Activated naive CD8-positive, alpha-beta T cell treated with anti-CD3 and anti-CD28 coated beads for 36 hours (primary cell): ENCODE measurements around the gene OOSP4A. TPM values are rescaled to one million over a fixed set of nuclear protein-coding genes. Genes with fewer than 3 reads are reported as not detected.
"Not testable (repeated sequence)": the region's sequence is repeated elsewhere in the genome, so short reads cannot be mapped to it uniquely, and the experiment has no call there.

Experiments
- DNase-seq: peaks from one replicate; pipeline ENCODE4 v3.0.0; 2021
- H3K27ac Mint-ChIP-seq: one replicate; pipeline ENCODE4 v1.8.0; 2022; ENCODE audit warnings: mild to moderate bottlenecking, moderate library complexity, mixed read lengths
- H3K27me3 Mint-ChIP-seq: one replicate; pipeline ENCODE4 v1.8.0; 2022; ENCODE audit warnings: mild to moderate bottlenecking, mixed read lengths
- H3K36me3 Mint-ChIP-seq: one replicate; pipeline ENCODE4 v1.8.0; 2021; ENCODE audit warnings: mild to moderate bottlenecking, mixed read lengths
- H3K4me1 Mint-ChIP-seq: one replicate; pipeline ENCODE4 v1.8.0; 2021; ENCODE audit warnings: mixed read lengths
- H3K4me3 Mint-ChIP-seq: one replicate; pipeline ENCODE4 v1.8.0; 2022; ENCODE audit warnings: mild to moderate bottlenecking, moderate library complexity, mixed read lengths
- H3K9me3 Mint-ChIP-seq: one replicate; pipeline ENCODE4 v1.8.0; 2022; ENCODE audit warnings: mixed read lengths
- total RNA-seq, 2 experiments: library from RNA; stranded (reverse); gene quantifications; one replicate each; pipeline ENCODE4 v1.2.3, GENCODE V29; 2021

OOSP4A gene
- total RNA-seq, 2 experiments from 2014 or later, result not detected

- Mint-ChIP-seq H3K27ac (no peak overlapping the region), H3K4me3 (no peak overlapping the region), H3K36me3 (no peaks in the 10 kb centered on the region), H3K4me1 (no peaks in the 10 kb centered on the region), H3K9me3 (no peaks in the 10 kb centered on the region), H3K27me3 (peaks cover 8% of the 10 kb centered on the region)
- DNase-seq, result no peak
Observed at GRCh38 chr11:59960502-59961381, 3.1 kb upstream of the OOSP4A start.

GRCh38 chr11:59962107-59962482 lies 1.7 kb upstream of the OOSP4A start:
- DNase-seq, result no peak
- peaks cover 3% of the 10 kb centered on the region for H3K27me3 Mint-ChIP-seq
- no peaks in the 10 kb centered on the region for H3K4me1 Mint-ChIP-seq
- H3K27ac Mint-ChIP-seq, result no peak overlapping the region
- no peaks in the 10 kb centered on the region for H3K36me3 Mint-ChIP-seq
- H3K4me3 Mint-ChIP-seq, result no peak overlapping the region
- no peaks in the 10 kb centered on the region for H3K9me3 Mint-ChIP-seq

- no peaks in the 10 kb centered on the region for H3K36me3 Mint-ChIP-seq
Observed at GRCh38 chr11:59965424-59965823, 1.6 kb downstream of the OOSP4A start.

GRCh38 chr11:59966201-59966600 lies 2.4 kb downstream of the OOSP4A start:
- H3K27ac Mint-ChIP-seq, result no peak overlapping the region
- H3K27me3 Mint-ChIP-seq, result peaks cover 3% of the 10 kb centered on the region
- H3K4me3 Mint-ChIP-seq, result no peak overlapping the region

More at GRCh38 chr11:59965424-59965823, 1.6 kb downstream of the OOSP4A start:
- H3K27me3 Mint-ChIP-seq, result peaks cover 3% of the 10 kb centered on the region
- H3K27ac Mint-ChIP-seq, result no peak overlapping the region
- no peak overlapping the region for H3K4me3 Mint-ChIP-seq
- no peak for DNase-seq
- H3K9me3 Mint-ChIP-seq, result no peaks in the 10 kb centered on the region
- H3K4me1 Mint-ChIP-seq, result no peaks in the 10 kb centered on the region

GRCh38 chr11:59967677-59968394 lies 4.0 kb downstream of the OOSP4A start:
- Mint-ChIP-seq H3K27me3 (peaks cover 9% of the 10 kb centered on the region), H3K4me3 (no peak overlapping the region), H3K9me3 (no peaks in the 10 kb centered on the region), H3K27ac (no peak overlapping the region), H3K36me3 (no peaks in the 10 kb centered on the region), H3K4me1 (no peaks in the 10 kb centered on the region)
- DNase-seq, result no peak

More at GRCh38 chr11:59966201-59966600, 2.4 kb downstream of the OOSP4A start:
- Mint-ChIP-seq H3K4me1 (no peaks in the 10 kb centered on the region), H3K9me3 (no peaks in the 10 kb centered on the region), H3K36me3 (no peaks in the 10 kb centered on the region)
- DNase-seq, result no peak

- no peak overlapping the region for H3K27ac Mint-ChIP-seq
- no peak for DNase-seq
- H3K4me3 Mint-ChIP-seq, result no peak overlapping the region
- no peaks in the 10 kb centered on the region for H3K9me3 Mint-ChIP-seq
- no peaks in the 10 kb centered on the region for H3K36me3 Mint-ChIP-seq
- H3K4me1 Mint-ChIP-seq, result no peaks in the 10 kb centered on the region
- H3K27me3 Mint-ChIP-seq, result peaks cover 12% of the 10 kb centered on the region
Observed at GRCh38 chr11:59968395-59968783, 4.6 kb downstream of the OOSP4A start.

- Mint-ChIP-seq H3K36me3 (no peaks in the 10 kb centered on the region), H3K4me3 (no peak overlapping the region), H3K9me3 (no peaks in the 10 kb centered on the region), H3K27me3 (peaks cover 9% of the 10 kb centered on the region), H3K4me1 (no peaks in the 10 kb centered on the region), H3K27ac (no peak overlapping the region)
- no peak for DNase-seq
Observed at GRCh38 chr11:59973097-59973496, 9.3 kb downstream of the OOSP4A start.

GRCh38 chr11:59981106-59981770 lies 17.4 kb downstream of the OOSP4A start:
- no peak for DNase-seq
- no peaks in the 10 kb centered on the region for H3K9me3 Mint-ChIP-seq
- no peaks in the 10 kb centered on the region for H3K36me3 Mint-ChIP-seq
- H3K27ac Mint-ChIP-seq, result no peak overlapping the region
- H3K27me3 Mint-ChIP-seq, result peaks cover 14% of the 10 kb centered on the region
- no peak overlapping the region for H3K4me3 Mint-ChIP-seq
- no peaks in the 10 kb centered on the region for H3K4me1 Mint-ChIP-seq

GRCh38 chr11:59982037-59982436 lies 18.2 kb downstream of the OOSP4A start:
- not testable (repeated sequence) for H3K4me1 Mint-ChIP-seq, DNase-seq, H3K4me3 Mint-ChIP-seq, H3K36me3 Mint-ChIP-seq, H3K27ac Mint-ChIP-seq, H3K9me3 Mint-ChIP-seq
- H3K27me3 Mint-ChIP-seq, result peaks cover 14% of the 10 kb centered on the region

GRCh38 chr11:59983212-59983611 lies 19.4 kb downstream of the OOSP4A start:
- no peak for DNase-seq
- no peaks in the 10 kb centered on the region for H3K36me3 Mint-ChIP-seq
- H3K9me3 Mint-ChIP-seq, result peaks cover 2% of the 10 kb centered on the region
- no peak overlapping the region for H3K4me3 Mint-ChIP-seq
- no peak overlapping the region for H3K27ac Mint-ChIP-seq
- H3K27me3 Mint-ChIP-seq, result peaks cover 14% of the 10 kb centered on the region
- H3K4me1 Mint-ChIP-seq, result no peaks in the 10 kb centered on the region

GRCh38 chr11:59984368-59984767 lies 20.5 kb downstream of the OOSP4A start:
- no peak overlapping the region for H3K4me3 Mint-ChIP-seq
- H3K27me3 Mint-ChIP-seq, result peaks cover 14% of the 10 kb centered on the region

GRCh38 chr11:59990421-59990820 lies 26.6 kb downstream of the OOSP4A start:
- Mint-ChIP-seq H3K27me3 (peaks cover 23% of the 10 kb centered on the region), H3K27ac (no peak overlapping the region), H3K4me1 (no peaks in the 10 kb centered on the region), H3K36me3 (no peaks in the 10 kb centered on the region), H3K4me3 (no peak overlapping the region), H3K9me3 (peaks cover 26% of the 10 kb centered on the region)
- no peak for DNase-seq

More at GRCh38 chr11:59984368-59984767, 20.5 kb downstream of the OOSP4A start:
- Mint-ChIP-seq H3K36me3 (no peaks in the 10 kb centered on the region), H3K4me1 (no peaks in the 10 kb centered on the region), H3K27ac (no peak overlapping the region), H3K9me3 (peaks cover 8% of the 10 kb centered on the region)
- no peak for DNase-seq

GRCh38 chr11:59992425-59992824 lies 28.6 kb downstream of the OOSP4A start:
- DNase-seq, result no peak
- Mint-ChIP-seq H3K9me3 (peaks cover 24% of the 10 kb centered on the region), H3K4me3 (no peak overlapping the region), H3K4me1 (no peaks in the 10 kb centered on the region), H3K27ac (no peak overlapping the region), H3K27me3 (peaks cover 32% of the 10 kb centered on the region), H3K36me3 (no peaks in the 10 kb centered on the region)

- H3K27me3 Mint-ChIP-seq, result peaks cover 35% of the 10 kb centered on the region
- no peak overlapping the region for H3K4me3 Mint-ChIP-seq
- H3K9me3 Mint-ChIP-seq, result no peaks in the 10 kb centered on the region
- H3K4me1 Mint-ChIP-seq, result no peaks in the 10 kb centered on the region
- no peak for DNase-seq
- no peak overlapping the region for H3K27ac Mint-ChIP-seq
- H3K36me3 Mint-ChIP-seq, result no peaks in the 10 kb centered on the region
Observed at GRCh38 chr11:59997800-59998199, 34.0 kb downstream of the OOSP4A start.

- no peaks in the 10 kb centered on the region for H3K36me3 Mint-ChIP-seq
- no peaks in the 10 kb centered on the region for H3K9me3 Mint-ChIP-seq
- no peak overlapping the region for H3K4me3 Mint-ChIP-seq
- H3K27ac Mint-ChIP-seq, result no peak overlapping the region
- no peaks in the 10 kb centered on the region for H3K4me1 Mint-ChIP-seq
- H3K27me3 Mint-ChIP-seq, result peaks cover 20% of the 10 kb centered on the region
- no peak for DNase-seq
Observed at GRCh38 chr11:59999691-60000090, 35.9 kb downstream of the OOSP4A start.
